Nephron progenitor cell (in vitro differentiated cells): ENCODE results near the gene TRMT10A.

Experiments used
- DNase-seq: peaks from one replicate; pipeline ENCODE4 v3.0.0; 2021
- H3K27ac Mint-ChIP-seq: 2 replicates; pipeline ENCODE4 v1.8.0; 2021; ENCODE audit warnings: mild to moderate bottlenecking, moderate library complexity, mixed read lengths
- H3K27me3 Mint-ChIP-seq: 2 replicates; pipeline ENCODE4 v1.8.0; 2021; ENCODE audit warnings: mild to moderate bottlenecking, low read depth, mixed read lengths; ENCODE audit not compliant: poor library complexity
- H3K36me3 Mint-ChIP-seq: 2 replicates; pipeline ENCODE4 v1.8.0; 2021; ENCODE audit warnings: low read depth, mixed read lengths
- H3K4me1 Mint-ChIP-seq: 2 replicates; pipeline ENCODE4 v1.8.0; 2021; ENCODE audit warnings: mixed read lengths
- H3K4me3 Mint-ChIP-seq: 2 replicates; pipeline ENCODE4 v1.8.0; 2021; ENCODE audit warnings: mild to moderate bottlenecking, moderate library complexity, mixed read lengths
- H3K9me3 Mint-ChIP-seq: 2 replicates; pipeline ENCODE4 v1.8.0; 2021; ENCODE audit warnings: mild to moderate bottlenecking, moderate library complexity, mixed read lengths
- TF ChIP-seq, protein P1 (sequence below): fragments of 200-600 bp; sonication (generic); IDR thresholded peaks from 2 replicates; pipeline ENCODE4 v1.5.0; 2021; ENCODE audit warnings: antibody characterized with exemption

The TRMT10A gene

GRCh38 chr4:99504804-99505502 is 58.9 kb downstream of the TRMT10A start:
- Mint-ChIP-seq H3K4me1 (no peaks in the 10 kb centered on the region), H3K9me3 (no peaks in the 10 kb centered on the region), H3K27ac (no peak overlapping the region), H3K4me3 (no peak overlapping the region), H3K27me3 (peaks cover 15% of the 10 kb centered on the region), H3K36me3 (no peaks in the 10 kb centered on the region)
- DNase-seq = no peak
- TF ChIP-seq, protein P1, sequence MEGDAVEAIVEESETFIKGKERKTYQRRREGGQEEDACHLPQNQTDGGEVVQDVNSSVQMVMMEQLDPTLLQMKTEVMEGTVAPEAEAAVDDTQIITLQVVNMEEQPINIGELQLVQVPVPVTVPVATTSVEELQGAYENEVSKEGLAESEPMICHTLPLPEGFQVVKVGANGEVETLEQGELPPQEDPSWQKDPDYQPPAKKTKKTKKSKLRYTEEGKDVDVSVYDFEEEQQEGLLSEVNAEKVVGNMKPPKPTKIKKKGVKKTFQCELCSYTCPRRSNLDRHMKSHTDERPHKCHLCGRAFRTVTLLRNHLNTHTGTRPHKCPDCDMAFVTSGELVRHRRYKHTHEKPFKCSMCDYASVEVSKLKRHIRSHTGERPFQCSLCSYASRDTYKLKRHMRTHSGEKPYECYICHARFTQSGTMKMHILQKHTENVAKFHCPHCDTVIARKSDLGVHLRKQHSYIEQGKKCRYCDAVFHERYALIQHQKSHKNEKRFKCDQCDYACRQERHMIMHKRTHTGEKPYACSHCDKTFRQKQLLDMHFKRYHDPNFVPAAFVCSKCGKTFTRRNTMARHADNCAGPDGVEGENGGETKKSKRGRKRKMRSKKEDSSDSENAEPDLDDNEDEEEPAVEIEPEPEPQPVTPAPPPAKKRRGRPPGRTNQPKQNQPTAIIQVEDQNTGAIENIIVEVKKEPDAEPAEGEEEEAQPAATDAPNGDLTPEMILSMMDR = no peak
